ENCODE data around the gene OLA1. TPM values are rescaled to one million over a fixed set of nuclear protein-coding genes. Genes with fewer than 3 reads are reported as not detected.

OLA1 gene
- total and polyA plus RNA-seq, 9 of the 15 experiments (the other 6 are each of a cell fraction or from before 2014, with no cell fraction given), result 208 to 353 (median 225) TPM

- Histone ChIP-seq H3K27me3 (ENCODE audit: control insufficient read depth in 2 of 2, insufficient read depth in 2 of 2, low read length in 2 of 2) (no peaks in the 10 kb centered on the region), H3K9me1 (ENCODE audit: control insufficient read depth, insufficient read depth, low read length) (no peaks in the 10 kb centered on the region), H3K4me1 (replicated peaks in 1 of 2; ENCODE audit: control insufficient read depth in 2 of 2, insufficient read depth in 2 of 2, low read length in 2 of 2) (no peaks in the 10 kb centered on the region; a peak in 2 of 5 replicates), H3K4me2 (ENCODE audit: insufficient read depth, low read length) (no peak overlapping the region), H3K9me3 (replicated peaks; ENCODE audit: control insufficient read depth, insufficient read depth, low read depth, low read length) (no peaks in the 10 kb centered on the region), H3K36me3 (ENCODE audit: control insufficient read depth, insufficient read depth, low read length) (peaks cover 23% of the 10 kb centered on the region; the same call in 2 of the 3 replicates), H3K9ac (ENCODE audit: insufficient read depth in 1 of 2, low read depth in 2 of 2, low read length in 2 of 2) (no peak overlapping the region), H4K20me1 (replicated peaks; ENCODE audit: control insufficient read depth, insufficient read depth, low read length) (no peaks in the 10 kb centered on the region), H3K27ac (ENCODE audit: extremely low read depth, low read depth, low read length) (no peak overlapping the region), H3K4me3 (no peak overlapping the region), H2AFZ (ENCODE audit: low read depth, low read length) (no peak overlapping the region), H3K79me2 (ENCODE audit: control insufficient read depth, insufficient read depth, low read length) (no peaks in the 10 kb centered on the region)
- WGBS (ENCODE audit: insufficient coverage, low coverage, missing lambda C conversion rate), result 94% methylated on average over 4 of the region's 4 CpGs
- in situ Hi-C loops (cut with MboI) (no loop called here), intact Hi-C loops (cut with micrococcal nuclease) (no loop called here)
- no peak for ATAC-seq
- no peak for FAIRE-seq
- TF ChIP-seq MYC (IDR thresholded peaks at IDR 0.05; ENCODE audit: low read depth, low read length) (no peak), MYC (CRISPR knock-in tag; IDR thresholded peaks at IDR 0.05; ENCODE audit: borderline replicate concordance, low read depth) (no peak), NONO (IDR thresholded peaks at IDR 0.05; ENCODE audit: low read depth in 2 of 2, low read length in 1 of 2) (no peak)
- no TSS peak for BruUV-seq (replicated peaks)
- no peak for DNase-seq (ENCODE audit: extremely low read depth in 1 of 4, low spot score in 3 of 4)
- POLR2A ChIA-PET, result interaction anchor here (0.8 to 1.0 kb wide), 3 partner anchors 11 to 16 kb away, joined by 3 to 4 read pairs (median 3); no protein-coding TSS in a partner anchor
- CTCF ChIA-PET (ENCODE audit: low intra/inter-chr PET ratio), result no interaction called here
Measured at GRCh38 chr2:174072857-174073256, 175.5 kb downstream of the OLA1 start.

DNA sequence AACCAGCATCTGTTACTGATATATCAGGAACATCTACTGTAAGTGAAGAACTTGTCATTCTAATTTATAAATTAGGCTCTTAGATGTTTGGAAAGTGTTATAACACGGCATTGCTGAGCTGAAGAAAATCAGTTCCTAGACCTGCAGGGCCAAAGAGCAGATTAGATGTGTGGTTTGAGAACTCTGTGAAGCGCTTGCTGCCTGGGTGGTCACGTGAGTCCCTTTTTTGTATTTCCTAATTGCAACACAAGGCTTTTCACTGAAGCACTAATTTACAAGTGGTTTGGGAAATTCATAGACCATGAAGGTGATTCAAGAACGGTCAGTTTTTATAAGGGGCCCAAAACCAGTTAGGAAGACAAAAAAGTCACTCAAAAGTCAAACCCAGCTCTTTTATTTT is 176.3 kb downstream of the OLA1 start:
- no peak for ATAC-seq
- BruUV-seq (replicated peaks), result no TSS peak
- in situ Hi-C loops (cut with MboI), result no loop called here

More for the DNA sequence above, 176.3 kb downstream of the OLA1 start:
- H3K27me3 ChIP-seq (ENCODE audit: control insufficient read depth in 2 of 2, insufficient read depth in 2 of 2, low read length in 2 of 2), result no peaks in the 10 kb centered on the region
- DNase-seq (ENCODE audit: extremely low read depth in 1 of 4, low spot score in 3 of 4) (no peak), FAIRE-seq (no peak)
- peaks cover 22% of the 10 kb centered on the region; the same call in 2 of the 3 replicates for H3K36me3 ChIP-seq (ENCODE audit: control insufficient read depth, insufficient read depth, low read length)
- H3K79me2 ChIP-seq (ENCODE audit: control insufficient read depth, insufficient read depth, low read length), result no peaks in the 10 kb centered on the region
- H3K4me1 ChIP-seq (replicated peaks in 1 of 2; ENCODE audit: control insufficient read depth in 2 of 2, insufficient read depth in 2 of 2, low read length in 2 of 2), result peaks cover 0 to 3% of the 10 kb centered on the region in 2 experiments; a peak in 2 of 5 replicates
- no peaks in the 10 kb centered on the region for H4K20me1 ChIP-seq (replicated peaks; ENCODE audit: control insufficient read depth, insufficient read depth, low read length)
- no peak for TF ChIP-seq POLR2B (IDR thresholded peaks at IDR 0.05; ENCODE audit: low read depth, partially characterized antibody)
- peak; percentile 81 for TF ChIP-seq TFE3 (CRISPR knock-in tag; IDR thresholded peaks at IDR 0.05)
- 0 out of 2 replicates have a peak, but pooled peaks have one; percentile 24 for TF ChIP-seq BHLHE40 (IDR thresholded peaks at IDR 0.05; ENCODE audit: low read length)
- no peak overlapping the region for H3K9ac ChIP-seq (ENCODE audit: insufficient read depth in 1 of 2, low read depth in 2 of 2, low read length in 2 of 2)
- H3K4me2 ChIP-seq (ENCODE audit: insufficient read depth, low read length), result no peak overlapping the region
- POLR2A ChIA-PET, result interaction anchor here (0.8 to 1.0 kb wide), 3 partner anchors 10 to 17 kb away, joined by 3 to 4 read pairs (median 3); no protein-coding TSS in a partner anchor
- no peak overlapping the region for H3K4me3 ChIP-seq
- H3K9me3 ChIP-seq (replicated peaks; ENCODE audit: control insufficient read depth, insufficient read depth, low read depth, low read length), result no peaks in the 10 kb centered on the region
- no peak overlapping the region for H2AFZ ChIP-seq (ENCODE audit: low read depth, low read length)
- H3K9me1 ChIP-seq (ENCODE audit: control insufficient read depth, insufficient read depth, low read length), result no peaks in the 10 kb centered on the region
- 52% methylated on average over 4 of the region's 4 CpGs for WGBS (ENCODE audit: insufficient coverage, low coverage, missing lambda C conversion rate)
- H3K27ac ChIP-seq (ENCODE audit: extremely low read depth, low read depth, low read length), result no peak overlapping the region
- intact Hi-C loops (cut with micrococcal nuclease), result no loop called here
- CTCF ChIA-PET (ENCODE audit: low intra/inter-chr PET ratio), result no interaction called here

Data from K562 (cell line).